Keratinocyte (primary cell): ENCODE data around the gene CPNE4. TPM values are rescaled to one million over a fixed set of nuclear protein-coding genes. Genes with fewer than 3 reads are reported as not detected.

Experiments used
- DNase-seq: peaks from one replicate; pipeline ENCODE4 v3.0.0-alpha.2; 2011; ENCODE audit warnings: low read depth, missing footprints, low spot score
- FAIRE-seq: peaks from 2 replicates; lab custom pipeline; 2011; peaks lifted over from hg19 to GRCh38; lab: Jason Lieb, UNC
- H2AFZ ChIP-seq: 2 replicates; pipeline ENCODE4 v1.6.0; 2012; ENCODE audit warnings: low read length, control low read depth, inconsistent platforms; ENCODE audit not compliant: control insufficient read depth
- H3K27ac ChIP-seq: 2 replicates; pipeline ENCODE4 v1.5.1; 2011; ENCODE audit warnings: low read length; ENCODE audit not compliant: control insufficient read depth, insufficient read depth
- H3K27me3 ChIP-seq: 3 replicates; pipeline ENCODE4 v1.6.0; 2011; ENCODE audit warnings: low read length; ENCODE audit not compliant: control insufficient read depth, insufficient read depth; ENCODE audit errors: extremely low read depth
- H3K36me3 ChIP-seq, 2 experiments: 2 replicates in 1 of 2; 3 replicates in 1 of 2; pipeline ENCODE4 v1.5.1; 2011; ENCODE audit warnings: low read length in 2 of 2, mild to moderate bottlenecking in 1 of 2; ENCODE audit not compliant: control insufficient read depth in 2 of 2, insufficient read depth in 2 of 2; ENCODE audit errors: extremely low read depth in 1 of 2
- H3K4me1 ChIP-seq: 3 replicates; pipeline ENCODE4 v1.5.1; 2011; ENCODE audit warnings: low read length; ENCODE audit not compliant: control insufficient read depth, insufficient read depth; ENCODE audit errors: extremely low read depth
- H3K4me2 ChIP-seq: 3 replicates; pipeline ENCODE4 v1.6.0; 2011; ENCODE audit warnings: low read depth, low read length; ENCODE audit not compliant: control insufficient read depth, insufficient read depth; ENCODE audit errors: extremely low read depth
- H3K4me3 ChIP-seq, 3 experiments: fragments of 200-600 bp in 1 of 3; sonication (generic) in 1 of 3; 2 replicates in 2 of 3; 3 replicates in 1 of 3; pipeline ENCODE4 v1.5.1; 2011 to 2016; ENCODE audit warnings: low read length in 3 of 3, mild to moderate bottlenecking in 3 of 3, control low read depth in 2 of 3, inconsistent platforms in 1 of 3, low read depth in 1 of 3, mixed read lengths in 1 of 3, mixed run types in 1 of 3, moderate library complexity in 1 of 3; ENCODE audit not compliant: control insufficient read depth in 2 of 3, insufficient read depth in 2 of 3; ENCODE audit errors: extremely low read depth in 1 of 3
- H3K79me2 ChIP-seq: 2 replicates; pipeline ENCODE4 v1.6.0; 2012; ENCODE audit warnings: low read length; ENCODE audit not compliant: control insufficient read depth, insufficient read depth
- H3K9ac ChIP-seq: 3 replicates; pipeline ENCODE4 v1.6.0; 2011; ENCODE audit warnings: low read length; ENCODE audit not compliant: control insufficient read depth, insufficient read depth; ENCODE audit errors: extremely low read depth
- H3K9me1 ChIP-seq: 3 replicates; pipeline ENCODE4 v1.6.0; 2011; ENCODE audit warnings: low read length; ENCODE audit not compliant: control insufficient read depth, insufficient read depth; ENCODE audit errors: extremely low read depth
- H3K9me3 ChIP-seq: 2 replicates; pipeline ENCODE4 v1.5.1; 2012; ENCODE audit warnings: low read depth, low read length; ENCODE audit not compliant: control insufficient read depth
- H4K20me1 ChIP-seq: 3 replicates; pipeline ENCODE4 v1.6.0; 2011; ENCODE audit warnings: low read length; ENCODE audit not compliant: control insufficient read depth, insufficient read depth; ENCODE audit errors: extremely low read depth
- CTCF ChIP-seq, 3 experiments: IDR thresholded peaks in 1 of 3; conservative IDR thresholded peaks in 1 of 3; optimal IDR thresholded peaks in 1 of 3; 2 replicates in 2 of 3; 3 replicates in 1 of 3; pipeline versions ENCODE3 to v1.5.1; 2011; ENCODE audit warnings: low read length in 3 of 3, mild to moderate bottlenecking in 3 of 3, moderate library complexity in 2 of 3, control low read depth in 1 of 3, inconsistent platforms in 1 of 3; ENCODE audit not compliant: insufficient read depth in 2 of 3; ENCODE audit errors: extremely low read depth in 1 of 3
- EZH2 ChIP-seq: IDR thresholded peaks from one replicate; pipeline ENCODE4 v1.6.1; 2012; ENCODE audit warnings: inconsistent platforms, mild to moderate bottlenecking, low read length, moderate library complexity
- dilution Hi-C: fragments of 300-500 bp; cut with MboI; formaldehyde crosslinking; loops from one replicate; pipeline ENCODE4 v1.7.0; 2020; ENCODE audit warnings: low sequenced_read_pairs; ENCODE audit not compliant: extremely low pct_ligation_motif_present
- polyA plus RNA-seq, 5 experiments: library from polyadenylated mRNA; depleted of rRNA in 3 of 5; stranded (reverse) in 3 of 5; stranded (forward) in 1 of 5; unstranded in 1 of 5; fragments of >200 nt; gene quantifications; 1 replicate in 1 of 5; 2 replicates in 3 of 5; 3 replicates in 1 of 5; pipeline versions ENCODE4 v1.2.1 to v1.2.3, GENCODE V29; 2011 to 2012; ENCODE audit warnings: missing spikeins in 2 of 5, low read depth in 1 of 5, low replicate concordance in 1 of 5

The CPNE4 gene
- polyA plus RNA-seq, 1 donor (not counting 4 experiments of a cell fraction or from before 2014, with no cell fraction given): 0.08 TPM

GRCh38 chr3:131797776-131798175, 237.0 kb downstream of the CPNE4 start:
- dilution Hi-C loops: no loop called here
- Histone ChIP-seq H3K4me3 (no peak overlapping the region), H3K9ac (no peak overlapping the region), H3K27ac (no peak overlapping the region), H3K36me3 (no peaks in the 10 kb centered on the region), H3K9me1 (no peaks in the 10 kb centered on the region), H2AFZ (no peak overlapping the region), H3K4me1 (no peaks in the 10 kb centered on the region), H4K20me1 (no peaks in the 10 kb centered on the region), H3K9me3 (no peaks in the 10 kb centered on the region), H3K79me2 (no peaks in the 10 kb centered on the region), H3K27me3 (no peaks in the 10 kb centered on the region), H3K4me2 (no peak overlapping the region)
- TF ChIP-seq EZH2: no peak
- no peak for FAIRE-seq
- DNase-seq: no peak

- Histone ChIP-seq H3K4me3 (no peak overlapping the region), H3K9ac (no peak overlapping the region), H3K9me3 (no peaks in the 10 kb centered on the region), H3K9me1 (no peaks in the 10 kb centered on the region), H4K20me1 (no peaks in the 10 kb centered on the region), H3K36me3 (no peaks in the 10 kb centered on the region), H3K79me2 (no peaks in the 10 kb centered on the region), H2AFZ (no peak overlapping the region), H3K27ac (no peak overlapping the region), H3K4me1 (no peaks in the 10 kb centered on the region), H3K4me2 (no peak overlapping the region), H3K27me3 (no peaks in the 10 kb centered on the region)
- FAIRE-seq: no peak
- no peak for TF ChIP-seq CTCF (optimal IDR thresholded peaks at IDR 0.05 in 1 of 3, IDR thresholded peaks at IDR 0.05 in 1 of 3, conservative IDR thresholded peaks at IDR 0.05 in 1 of 3; ENCODE audit: extremely low read depth in 1 of 3, insufficient read depth in 2 of 3, low read length in 3 of 3)
- no peak for TF ChIP-seq EZH2
- dilution Hi-C loops: no loop called here
- DNase-seq: no peak
Measured at GRCh38 chr3:131796558-131797198, 238.1 kb downstream of the CPNE4 start.

GRCh38 chr3:131796111-131796510, 238.7 kb downstream of the CPNE4 start:
- Histone ChIP-seq H3K79me2 (no peaks in the 10 kb centered on the region), H3K4me2 (no peak overlapping the region), H3K27ac (no peak overlapping the region), H3K9me3 (no peaks in the 10 kb centered on the region), H3K36me3 (no peaks in the 10 kb centered on the region), H3K4me3 (no peak overlapping the region), H3K27me3 (no peaks in the 10 kb centered on the region), H3K4me1 (no peaks in the 10 kb centered on the region), H3K9ac (no peak overlapping the region), H4K20me1 (no peaks in the 10 kb centered on the region), H2AFZ (no peak overlapping the region), H3K9me1 (no peaks in the 10 kb centered on the region)
- FAIRE-seq (no peak), DNase-seq (no peak)
- TF ChIP-seq EZH2 (no peak), CTCF (optimal IDR thresholded peaks at IDR 0.05 in 1 of 3, IDR thresholded peaks at IDR 0.05 in 1 of 3, conservative IDR thresholded peaks at IDR 0.05 in 1 of 3; ENCODE audit: extremely low read depth in 1 of 3, insufficient read depth in 2 of 3, low read length in 3 of 3) (no peak)
- dilution Hi-C loops: no loop called here
